ENCODE results near the gene MDFIC2.
"Not testable (repeated sequence)": the region's sequence is repeated elsewhere in the genome, so short reads cannot be mapped to it uniquely, and the experiment has no call there.

The MDFIC2 gene

GRCh38 chr3:70312336-70312735 lies at the start of gene MDFIC2:
TSS of gene MDFIC2 (minus strand) at chr3:70312638. CDS start at chr3:70311973, 665 bp downstream.
- TF ChIP-seq, protein P1, sequence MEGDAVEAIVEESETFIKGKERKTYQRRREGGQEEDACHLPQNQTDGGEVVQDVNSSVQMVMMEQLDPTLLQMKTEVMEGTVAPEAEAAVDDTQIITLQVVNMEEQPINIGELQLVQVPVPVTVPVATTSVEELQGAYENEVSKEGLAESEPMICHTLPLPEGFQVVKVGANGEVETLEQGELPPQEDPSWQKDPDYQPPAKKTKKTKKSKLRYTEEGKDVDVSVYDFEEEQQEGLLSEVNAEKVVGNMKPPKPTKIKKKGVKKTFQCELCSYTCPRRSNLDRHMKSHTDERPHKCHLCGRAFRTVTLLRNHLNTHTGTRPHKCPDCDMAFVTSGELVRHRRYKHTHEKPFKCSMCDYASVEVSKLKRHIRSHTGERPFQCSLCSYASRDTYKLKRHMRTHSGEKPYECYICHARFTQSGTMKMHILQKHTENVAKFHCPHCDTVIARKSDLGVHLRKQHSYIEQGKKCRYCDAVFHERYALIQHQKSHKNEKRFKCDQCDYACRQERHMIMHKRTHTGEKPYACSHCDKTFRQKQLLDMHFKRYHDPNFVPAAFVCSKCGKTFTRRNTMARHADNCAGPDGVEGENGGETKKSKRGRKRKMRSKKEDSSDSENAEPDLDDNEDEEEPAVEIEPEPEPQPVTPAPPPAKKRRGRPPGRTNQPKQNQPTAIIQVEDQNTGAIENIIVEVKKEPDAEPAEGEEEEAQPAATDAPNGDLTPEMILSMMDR (IDR thresholded peaks at IDR 0.05; ENCODE audit: low read depth, low read length) = no peak

GRCh38 chr3:70360979-70361760 lies 48.7 kb upstream of the MDFIC2 start:
- TF ChIP-seq, protein P1 (IDR thresholded peaks at IDR 0.05; ENCODE audit: low read depth, low read length) = no peak
- DNase-seq (ENCODE audit: extremely low read depth, low read depth) = no peak

More at GRCh38 chr3:70312336-70312735, at the start of gene MDFIC2:
- DNase-seq (ENCODE audit: extremely low read depth, low read depth) = no peak

DNA sequence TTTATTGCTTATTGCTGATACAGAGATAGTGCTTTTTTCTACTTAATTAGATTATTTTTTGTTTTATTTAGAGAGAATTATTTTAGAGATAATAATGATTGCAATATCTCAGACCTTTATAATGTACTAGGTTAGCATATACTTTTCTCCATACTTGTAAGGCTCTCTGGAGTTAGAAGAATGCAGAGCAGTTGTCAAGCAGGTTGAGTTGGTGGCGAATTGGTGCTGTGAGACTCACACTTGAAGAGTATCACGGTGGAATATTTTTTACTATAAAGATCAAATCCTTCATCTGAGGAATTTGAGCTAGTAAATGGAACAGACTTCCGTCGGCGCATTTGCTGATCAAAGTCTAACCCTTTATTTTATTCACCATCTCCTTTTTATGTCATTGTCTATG lies 47.3 kb upstream of the MDFIC2 start:
- TF ChIP-seq, protein P1 (IDR thresholded peaks at IDR 0.05; ENCODE audit: low read depth, low read length) = no peak
- DNase-seq (ENCODE audit: extremely low read depth, low read depth) = no peak

GRCh38 chr3:70358978-70359580 lies 46.6 kb upstream of the MDFIC2 start:
- DNase-seq (ENCODE audit: extremely low read depth, low read depth) = peak; percentile 0
- TF ChIP-seq, protein P1 (IDR thresholded peaks at IDR 0.05; ENCODE audit: low read depth, low read length) = peak; percentile 45

DNA sequence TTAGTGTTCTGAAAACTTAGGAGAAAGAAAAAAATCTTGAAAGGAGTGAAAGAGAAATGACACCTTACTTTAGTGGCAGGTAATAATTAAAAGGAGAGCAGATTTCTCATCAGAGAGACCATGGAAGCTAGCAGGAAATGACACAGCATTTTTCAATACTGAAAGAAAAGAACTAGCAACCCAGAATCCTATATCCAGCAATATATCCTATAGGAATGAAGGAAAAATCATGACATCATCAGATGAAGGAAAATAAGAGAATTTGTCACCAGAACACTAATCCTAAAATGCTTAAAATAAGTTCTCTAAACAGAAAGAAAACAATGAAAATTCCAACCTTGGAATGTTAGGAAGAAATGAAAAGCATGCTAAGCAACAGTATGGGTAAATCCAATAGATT lies 39.8 kb upstream of the MDFIC2 start:
- DNase-seq (ENCODE audit: extremely low read depth, low read depth) = no peak
- TF ChIP-seq, protein P1 (IDR thresholded peaks at IDR 0.05; ENCODE audit: low read depth, low read length) = no peak

GRCh38 chr3:70342149-70342548 lies 29.7 kb upstream of the MDFIC2 start:
- TF ChIP-seq, protein P1 (IDR thresholded peaks at IDR 0.05; ENCODE audit: low read depth, low read length) = no peak
- no peak for DNase-seq (ENCODE audit: extremely low read depth, low read depth)

DNA sequence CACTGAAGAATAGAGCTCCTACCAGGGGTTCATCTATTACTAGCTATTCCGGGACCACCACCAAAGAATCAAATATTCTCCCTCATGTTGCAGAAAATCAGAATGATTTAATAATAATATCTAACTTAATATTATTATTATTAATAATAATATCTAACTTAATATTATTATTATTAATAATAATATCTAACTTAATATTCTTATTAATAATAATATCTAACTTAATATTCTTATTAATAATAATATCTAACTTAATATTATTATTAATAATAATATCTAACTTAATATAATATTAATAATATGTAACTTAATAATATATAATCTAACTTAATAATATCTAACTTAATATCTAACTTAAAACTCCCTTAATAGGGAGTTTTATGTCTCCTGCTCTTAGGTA lies 24.4 kb upstream of the MDFIC2 start:
- not testable (repeated sequence) for DNase-seq (ENCODE audit: extremely low read depth, low read depth)
